Suprapubic skin (tissue), 4 donors: ENCODE measurements around the gene GHRH.

Experiments
- CTCF ChIP-seq, 2 donors: fragments of 200-600 bp in 1 of 2; fragments of 450-650 bp in 1 of 2; sonication (generic) in 1 of 2; IDR thresholded peaks; one replicate each; pipeline ENCODE4 v1.5.1; 2016 to 2019; ENCODE audit warnings: antibody characterized with exemption in 2 of 2, mild to moderate bottlenecking in 1 of 2, moderate library complexity in 1 of 2
- EP300 ChIP-seq: sonication (generic); formaldehyde crosslinking; IDR thresholded peaks from one replicate; pipeline ENCODE4 v1.6.1; 2017; ENCODE audit warnings: antibody characterized with exemption
- POLR2A ChIP-seq, 2 donors: fragments of 450-650 bp; IDR thresholded peaks; one replicate each; pipeline ENCODE4 v1.6.1; 2017; ENCODE audit warnings: antibody characterized with exemption in 2 of 2, mild to moderate bottlenecking in 2 of 2, moderate library complexity in 2 of 2
- POLR2AphosphoS5 ChIP-seq, 3 donors: sonication (generic); formaldehyde crosslinking; IDR thresholded peaks; one replicate each; pipeline ENCODE4 v1.6.1; 2017; ENCODE audit warnings: antibody characterized with exemption in 3 of 3

GRCh38 chr20:37278966-37279590 lies 17.5 kb upstream of the GHRH start:
- TF ChIP-seq CTCF (IDR thresholded peaks at IDR 0.05) (no peak), POLR2A (IDR thresholded peaks at IDR 0.05) (no peak), POLR2AphosphoS5 (IDR thresholded peaks at IDR 0.05) (no peak), EP300 (no peak)
